IMR-90 (cell line): ENCODE measurements around the gene ME2. TPM values are rescaled to one million over a fixed set of nuclear protein-coding genes. Genes with fewer than 3 reads are reported as not detected.

Source experiments
- ATAC-seq: fragments of 200-7000 bp; cut with Tn5 transposase; 2 replicates; pipeline ENCODE4 v1.9.1; 2020; ENCODE audit warnings: low read depth, mild to moderate bottlenecking, moderate library complexity
- BruUV-seq: library from RNA; stranded (reverse); fragments of 400-500 nt; replicated peaks from 2 replicates; lab custom pipeline; 2021; lab: Mats Ljungman, UMichigan
- CTCF ChIA-PET: fragments of 300-600 bp; formaldehyde crosslinking; extraction: SDS; loops from one replicate; lab custom pipeline; 2021; ENCODE audit warnings: antibody characterized with exemption; lab: Yijun Ruan, JAX
- POLR2A ChIA-PET: fragments of 300-600 bp; sonication (Branson Sonifier 250); formaldehyde crosslinking; loops from one replicate; lab custom pipeline; 2022; ENCODE audit warnings: antibody characterized with exemption; ENCODE audit not compliant: unreplicated experiment; lab: Charles Lee
- DNase-seq: peaks from one replicate; pipeline ENCODE4 v3.0.0; 2013
- H2AFZ ChIP-seq: replicated peaks from 2 replicates; pipeline ENCODE3; 2013; ENCODE audit warnings: low read length, mild to moderate bottlenecking; ENCODE audit not compliant: poor library complexity
- H2AK5ac ChIP-seq: 2 replicates; pipeline ENCODE4 v1.6.1; 2013; ENCODE audit warnings: low read depth, low read length, inconsistent platforms
- H2AK9ac ChIP-seq: replicated peaks from 2 replicates; pipeline ENCODE3; 2013; ENCODE audit warnings: mild to moderate bottlenecking, low read depth, low read length, moderate library complexity; ENCODE audit not compliant: poor library complexity
- H2BK120ac ChIP-seq: 2 replicates; pipeline ENCODE4 v1.6.1; 2013; ENCODE audit warnings: low read depth, low read length, inconsistent platforms
- H2BK15ac ChIP-seq: 3 replicates; pipeline ENCODE4 v1.6.1; 2013; ENCODE audit warnings: low read depth, low read length, inconsistent platforms
- H2BK20ac ChIP-seq: 2 replicates; pipeline ENCODE4 v1.6.1; 2013; ENCODE audit warnings: low read depth, mild to moderate bottlenecking, inconsistent platforms, low read length, moderate library complexity
- H2BK5ac ChIP-seq: 2 replicates; pipeline ENCODE4 v1.6.1; 2013; ENCODE audit warnings: mild to moderate bottlenecking, low read depth, low read length, inconsistent platforms; ENCODE audit not compliant: poor library complexity, severe bottlenecking
- H3K14ac ChIP-seq: replicated peaks from 2 replicates; pipeline ENCODE4 v1.6.1; 2013; ENCODE audit warnings: low read depth, low read length, inconsistent platforms
- H3K18ac ChIP-seq: 2 replicates; pipeline ENCODE4 v1.6.1; 2013; ENCODE audit warnings: low read depth, low read length, control low read depth
- H3K23ac ChIP-seq: 2 replicates; pipeline ENCODE4 v1.6.1; 2013; ENCODE audit warnings: low read depth, low read length, inconsistent platforms
- H3K27ac ChIP-seq: 2 replicates; pipeline ENCODE4 v1.5.1; 2013; ENCODE audit warnings: mild to moderate bottlenecking, control low read depth, low read length; ENCODE audit not compliant: insufficient read depth
- H3K27me3 ChIP-seq: 2 replicates; pipeline ENCODE4 v1.6.1; 2013; ENCODE audit warnings: low read length; ENCODE audit not compliant: control insufficient read depth, insufficient read depth
- H3K36me3 ChIP-seq: 2 replicates; pipeline ENCODE4 v1.6.1; 2013; ENCODE audit warnings: low read length, mixed read lengths; ENCODE audit not compliant: control insufficient read depth, insufficient read depth
- H3K4ac ChIP-seq: 2 replicates; pipeline ENCODE4 v1.6.1; 2013; ENCODE audit warnings: low read depth, low read length, inconsistent platforms
- H3K4me1 ChIP-seq: 2 replicates; pipeline ENCODE4 v1.6.1; 2013; ENCODE audit warnings: low read length, mixed read lengths; ENCODE audit not compliant: control insufficient read depth, insufficient read depth
- H3K4me2 ChIP-seq: 2 replicates; pipeline ENCODE4 v1.6.1; 2013; ENCODE audit warnings: low read depth, mild to moderate bottlenecking, control low read depth, low read length, moderate library complexity
- H3K4me3 ChIP-seq: 2 replicates; pipeline ENCODE4 v1.5.1; 2013; ENCODE audit warnings: low read depth, mild to moderate bottlenecking, control low read depth, low read length, moderate library complexity; ENCODE audit not compliant: insufficient read depth
- H3K56ac ChIP-seq: 2 replicates; pipeline ENCODE4 v1.6.1; 2013; ENCODE audit warnings: low read length, inconsistent platforms; ENCODE audit not compliant: insufficient read depth; ENCODE audit errors: extremely low read depth
- H3K79me1 ChIP-seq, 2 experiments: 2 replicates each; pipeline ENCODE4 v1.6.1; 2013; ENCODE audit warnings: low read length in 2 of 2, inconsistent platforms in 1 of 2, low read depth in 1 of 2
- H3K9ac ChIP-seq: 2 replicates; pipeline ENCODE4 v1.6.1; 2013; ENCODE audit warnings: low read depth, low read length, control low read depth
- H3K9me1 ChIP-seq: 2 replicates; pipeline ENCODE4 v1.6.1; 2013; ENCODE audit warnings: low read length, inconsistent platforms; ENCODE audit not compliant: insufficient read depth
- H3K9me3 ChIP-seq: 2 replicates; pipeline ENCODE4 v1.6.1; 2013; ENCODE audit warnings: low read length; ENCODE audit not compliant: control insufficient read depth, insufficient read depth
- H4K20me1 ChIP-seq: 2 replicates; pipeline ENCODE4 v1.6.1; 2013; ENCODE audit warnings: low read length, inconsistent platforms; ENCODE audit not compliant: insufficient read depth
- H4K5ac ChIP-seq: 2 replicates; pipeline ENCODE4 v1.6.1; 2013; ENCODE audit warnings: mild to moderate bottlenecking, low read depth, low read length, control low read depth
- H4K8ac ChIP-seq, 2 experiments: 2 replicates each; pipeline ENCODE4 v1.6.1; 2013; ENCODE audit warnings: low read depth in 2 of 2, low read length in 2 of 2, control low read depth in 1 of 2, inconsistent platforms in 1 of 2
- H4K91ac ChIP-seq: 2 replicates; pipeline ENCODE4 v1.6.1; 2013; ENCODE audit warnings: low read depth, low read length, inconsistent platforms; ENCODE audit not compliant: insufficient read depth
- BHLHE40 ChIP-seq: fragments of 150-350 bp; IDR thresholded peaks from 2 replicates; pipeline ENCODE4 v1.6.1; 2016; ENCODE audit warnings: mild to moderate bottlenecking, low read depth, low read length
- MAZ ChIP-seq: IDR thresholded peaks from 2 replicates; pipeline ENCODE4 v1.6.1; 2012; ENCODE audit warnings: low read depth, mild to moderate bottlenecking, low read length, improper control_type of control experiment, moderate library complexity, borderline replicate concordance
- MXI1 ChIP-seq: IDR thresholded peaks from 2 replicates; pipeline ENCODE4 v1.6.1; 2012; ENCODE audit warnings: low read depth, mild to moderate bottlenecking, low read length, moderate library complexity, borderline replicate concordance
- RFX5 ChIP-seq: IDR thresholded peaks from 2 replicates; pipeline ENCODE4 v1.8.0; 2012; ENCODE audit warnings: low read depth, mild to moderate bottlenecking, low read length, moderate library complexity
- SMC3 ChIP-seq: fragments of 150-350 bp; IDR thresholded peaks from 2 replicates; pipeline ENCODE4 v1.6.1; 2016; ENCODE audit warnings: low read depth, mild to moderate bottlenecking, antibody characterized with exemption, low read length, moderate library complexity
- WGBS, 2 experiments: methylation state at CpG; one replicate each; pipeline versions ENCODE4 v1.1.5 to v1.1.7; 2013; ENCODE audit warnings: missing lambda C conversion rate in 2 of 2; ENCODE audit not compliant: insufficient read length in 1 of 2; ENCODE audit errors: extremely low coverage in 2 of 2; 5-methylcytosine and 5-hydroxymethylcytosine counted together
- dilution Hi-C: fragments of 300-500 bp; cut with HindIII; formaldehyde crosslinking; loops from one replicate; pipeline ENCODE4 v1.14.3; 2018; ENCODE audit warnings: low sequenced_read_pairs; ENCODE audit not compliant: unreplicated experiment
- in situ Hi-C: fragments of 300-500 bp; cut with MboI; formaldehyde crosslinking; loops from 3 replicates; pipeline ENCODE4 v1.14.3; 2019; ENCODE audit warnings: low sequenced_read_pairs, inconsistent platforms, mixed read lengths
- intact Hi-C: fragments of 100-400 bp; cut with micrococcal nuclease; formaldehyde crosslinking; loops from 2 replicates; pipeline ENCODE4 v1.10.0; 2022
- polyA plus RNA-seq, 3 experiments: library from polyadenylated mRNA; depleted of rRNA; stranded (reverse); fragments of >200 nt; gene quantifications; 2 replicates each; pipeline ENCODE4 v1.2.3, GENCODE V29; 2012; ENCODE audit warnings: low replicate concordance in 1 of 3
- total RNA-seq: library from RNA; depleted of rRNA; stranded (reverse); fragments of >200 nt; gene quantifications from 2 replicates; pipeline ENCODE4 v1.2.3, GENCODE V29; 2012
- TF ChIP-seq, protein P1 (sequence below): conservative IDR thresholded peaks from 2 replicates; pipeline ENCODE4 v1.5.1; 2012; ENCODE audit warnings: mild to moderate bottlenecking, low read depth, low read length, improper control_type of control experiment
- TF ChIP-seq, protein P2 (sequence below): fragments of 150-350 bp; IDR thresholded peaks from 2 replicates; pipeline ENCODE4 v1.6.1; 2017; ENCODE audit warnings: mild to moderate bottlenecking, antibody characterized with exemption, low read length, low read depth

Gene ME2
- total and polyA plus RNA-seq, 2 of the 4 experiments (the other 2 are of a cell fraction) = 29.7 to 32.6 TPM

DNA sequence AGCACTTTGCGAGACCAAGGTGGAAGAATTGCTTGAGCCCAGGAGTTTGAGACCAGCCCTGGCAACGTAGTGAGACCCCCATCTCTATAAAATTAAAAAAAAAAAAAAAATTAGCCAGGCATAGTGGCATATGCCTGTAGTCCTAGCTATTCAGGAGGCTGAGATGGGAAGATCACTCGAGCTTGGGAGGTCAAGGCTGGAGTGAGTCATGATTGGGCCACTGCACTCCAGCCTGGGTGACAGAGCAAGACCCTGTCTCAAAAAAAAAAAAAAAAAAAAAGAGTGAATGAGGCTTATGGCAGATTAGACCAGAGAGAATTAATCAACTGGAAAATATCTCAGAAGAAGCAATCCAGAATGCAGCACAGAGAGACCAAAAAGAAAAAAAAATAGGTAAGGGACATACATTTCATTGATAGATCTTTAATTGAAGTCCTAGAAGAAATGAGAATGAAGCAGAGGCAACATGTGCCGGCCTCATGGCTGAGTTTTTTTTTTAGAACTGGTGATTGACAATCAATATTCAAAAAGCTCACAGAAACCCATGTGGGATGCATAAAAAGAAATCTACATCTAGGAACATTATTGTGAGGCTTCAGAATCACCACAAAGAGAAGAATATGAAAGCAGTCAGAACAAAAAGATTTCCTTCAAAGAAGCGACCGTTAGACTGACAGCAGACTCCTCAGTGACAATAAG, 56.7 kb downstream of the ME2 start:
- no peak overlapping the region for H3K9ac ChIP-seq
- BruUV-seq = no TSS peak
- in situ Hi-C loops = no loop called here
- H3K56ac ChIP-seq = no peak overlapping the region
- H2BK120ac ChIP-seq = no peak overlapping the region
- TF ChIP-seq BHLHE40 (no peak), MXI1 (no peak), RFX5 (no peak), SMC3 (no peak), MAZ (no peak)
- TF ChIP-seq, protein P1, sequence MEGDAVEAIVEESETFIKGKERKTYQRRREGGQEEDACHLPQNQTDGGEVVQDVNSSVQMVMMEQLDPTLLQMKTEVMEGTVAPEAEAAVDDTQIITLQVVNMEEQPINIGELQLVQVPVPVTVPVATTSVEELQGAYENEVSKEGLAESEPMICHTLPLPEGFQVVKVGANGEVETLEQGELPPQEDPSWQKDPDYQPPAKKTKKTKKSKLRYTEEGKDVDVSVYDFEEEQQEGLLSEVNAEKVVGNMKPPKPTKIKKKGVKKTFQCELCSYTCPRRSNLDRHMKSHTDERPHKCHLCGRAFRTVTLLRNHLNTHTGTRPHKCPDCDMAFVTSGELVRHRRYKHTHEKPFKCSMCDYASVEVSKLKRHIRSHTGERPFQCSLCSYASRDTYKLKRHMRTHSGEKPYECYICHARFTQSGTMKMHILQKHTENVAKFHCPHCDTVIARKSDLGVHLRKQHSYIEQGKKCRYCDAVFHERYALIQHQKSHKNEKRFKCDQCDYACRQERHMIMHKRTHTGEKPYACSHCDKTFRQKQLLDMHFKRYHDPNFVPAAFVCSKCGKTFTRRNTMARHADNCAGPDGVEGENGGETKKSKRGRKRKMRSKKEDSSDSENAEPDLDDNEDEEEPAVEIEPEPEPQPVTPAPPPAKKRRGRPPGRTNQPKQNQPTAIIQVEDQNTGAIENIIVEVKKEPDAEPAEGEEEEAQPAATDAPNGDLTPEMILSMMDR = no peak
- TF ChIP-seq, protein P2, sequence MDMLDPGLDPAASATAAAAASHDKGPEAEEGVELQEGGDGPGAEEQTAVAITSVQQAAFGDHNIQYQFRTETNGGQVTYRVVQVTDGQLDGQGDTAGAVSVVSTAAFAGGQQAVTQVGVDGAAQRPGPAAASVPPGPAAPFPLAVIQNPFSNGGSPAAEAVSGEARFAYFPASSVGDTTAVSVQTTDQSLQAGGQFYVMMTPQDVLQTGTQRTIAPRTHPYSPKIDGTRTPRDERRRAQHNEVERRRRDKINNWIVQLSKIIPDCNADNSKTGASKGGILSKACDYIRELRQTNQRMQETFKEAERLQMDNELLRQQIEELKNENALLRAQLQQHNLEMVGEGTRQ = no peak
- no peak overlapping the region for H3K14ac ChIP-seq
- H2AK9ac ChIP-seq = no peak overlapping the region
- H3K9me3 ChIP-seq = no peaks in the 10 kb centered on the region
- H2BK5ac ChIP-seq = no peak overlapping the region
- intact Hi-C loops = no loop called here
- H3K27me3 ChIP-seq = no peaks in the 10 kb centered on the region
- POLR2A ChIA-PET = no interaction called here
- H4K8ac ChIP-seq = no peak overlapping the region
- WGBS, 2 experiments = no CpG with 5 or more reads among the region's 6 CpGs
- H2AK5ac ChIP-seq = no peak overlapping the region
- CTCF ChIA-PET = no interaction called here
- H2BK20ac ChIP-seq = no peak overlapping the region
- H4K5ac ChIP-seq = no peak overlapping the region
- peaks cover 2% of the 10 kb centered on the region for H3K36me3 ChIP-seq
- H3K27ac ChIP-seq = no peak overlapping the region
- no peak overlapping the region for H2BK15ac ChIP-seq
- no peaks in the 10 kb centered on the region for H3K4me1 ChIP-seq
- H3K79me1 ChIP-seq = no peaks in the 10 kb centered on the region
- no peaks in the 10 kb centered on the region for H3K9me1 ChIP-seq
- no peak overlapping the region for H3K4me2 ChIP-seq
- no peak overlapping the region for H3K18ac ChIP-seq
- no peak overlapping the region for H3K4ac ChIP-seq
- no peak overlapping the region for H4K91ac ChIP-seq
- dilution Hi-C loops = no loop called here
- H2AFZ ChIP-seq = no peak overlapping the region
- no peak overlapping the region for H3K4me3 ChIP-seq
- no peak for ATAC-seq
- DNase-seq = no peak
- H3K23ac ChIP-seq = no peak overlapping the region
- no peaks in the 10 kb centered on the region for H4K20me1 ChIP-seq
